CD4-positive, alpha-beta T cell (primary cell): ENCODE measurements around the gene NCDN. TPM values are rescaled to one million over a fixed set of nuclear protein-coding genes. Genes with fewer than 3 reads are reported as not detected.

Experiments
- ATAC-seq: fragments of 200-7000 bp; cut with Tn5 transposase; one replicate; pipeline ENCODE4 v1.10.0; 2022; ENCODE audit warnings: mild to moderate bottlenecking; ENCODE audit not compliant: poor library complexity
- CTCF ChIA-PET: fragments of 350-600 bp; sonication (Branson Sonifier 250); formaldehyde crosslinking; loops from one replicate; lab custom pipeline; 2021; ENCODE audit warnings: antibody characterized with exemption, inconsistent platforms; lab: Charles Lee
- POLR2A ChIA-PET: fragments of 350-600 bp; sonication (Branson Sonifier 250); formaldehyde crosslinking; loops from one replicate; lab custom pipeline; 2021; ENCODE audit warnings: antibody characterized with exemption, inconsistent platforms; lab: Charles Lee
- DNase-seq, 14 experiments: peaks; one replicate each; pipeline ENCODE4 v3.0.0-alpha.2; 2013 to 2020; ENCODE audit warnings: mixed read lengths in 2 of 14
- H3K27ac ChIP-seq, 2 donors: one replicate each; pipeline versions ENCODE4 v1.5.1 to v1.7.0; 2013; ENCODE audit warnings: low read length in 2 of 2, low read depth in 1 of 2, mild to moderate bottlenecking in 1 of 2
- H3K27me3 ChIP-seq, 2 experiments: 1 replicate in 1 of 2; 2 replicates in 1 of 2; pipeline versions ENCODE4 v1.6.1 to v1.7.0; 2013; ENCODE audit warnings: low read length in 2 of 2, control low read depth in 1 of 2, mild to moderate bottlenecking in 1 of 2, moderate library complexity in 1 of 2; ENCODE audit not compliant: insufficient read depth in 2 of 2, control insufficient read depth in 1 of 2
- H3K36me3 ChIP-seq: one replicate; pipeline ENCODE4 v1.6.1; 2013; ENCODE audit warnings: low read length, control low read depth; ENCODE audit not compliant: insufficient read depth
- H3K4me1 ChIP-seq: one replicate; pipeline ENCODE4 v1.6.1; 2013; ENCODE audit warnings: low read length, control low read depth; ENCODE audit not compliant: insufficient read depth
- H3K4me3 ChIP-seq: one replicate; pipeline ENCODE4 v1.5.1; 2013; ENCODE audit warnings: mild to moderate bottlenecking, low read length, moderate library complexity
- H3K9me3 ChIP-seq, 2 experiments: 1 replicate in 1 of 2; 2 replicates in 1 of 2; pipeline versions ENCODE4 v1.6.1 to v1.7.0; 2013; ENCODE audit warnings: low read length in 2 of 2, mild to moderate bottlenecking in 2 of 2, control low read depth in 1 of 2, moderate library complexity in 1 of 2; ENCODE audit not compliant: control insufficient read depth in 1 of 2, insufficient read depth in 1 of 2
- H3K27ac Mint-ChIP-seq: one replicate; pipeline ENCODE4 v1.8.0; 2020; ENCODE audit warnings: mixed read lengths
- H3K27me3 Mint-ChIP-seq: one replicate; pipeline ENCODE4 v1.8.0; 2021; ENCODE audit warnings: mixed read lengths
- H3K36me3 Mint-ChIP-seq: one replicate; pipeline ENCODE4 v1.8.0; 2021; ENCODE audit warnings: low read depth, mixed read lengths
- H3K4me1 Mint-ChIP-seq: one replicate; pipeline ENCODE4 v1.8.0; 2021; ENCODE audit warnings: low read depth, mixed read lengths
- H3K4me3 Mint-ChIP-seq: one replicate; pipeline ENCODE4 v1.8.0; 2020; ENCODE audit warnings: mild to moderate bottlenecking, mixed read lengths
- H3K9me3 Mint-ChIP-seq: one replicate; pipeline ENCODE4 v1.8.0; 2020; ENCODE audit warnings: mixed read lengths
- CTCF ChIP-seq: fragments of 200-600 bp; IDR thresholded peaks from one replicate; pipeline ENCODE4 v1.8.0; 2022; ENCODE audit warnings: antibody characterized with exemption, mild to moderate bottlenecking
- intact Hi-C, 2 experiments: fragments of 100-400 bp; cut with DNase I in 1 of 2; cut with micrococcal nuclease in 1 of 2; formaldehyde crosslinking; loops; one replicate each; pipeline versions ENCODE4 v1.15.1 to v1.9.0; 2023 to 2025; cut with DNase I, micrococcal nuclease
- total RNA-seq, 174 experiments: library from RNA in 2 of 174; stranded (reverse) in 2 of 174; gene quantifications; one replicate each; pipeline ENCODE4 v1.2.3 and lab custom pipeline; 2021 to 2026

NCDN gene
- total RNA-seq, 2 experiments from 2014 or later: 12.8 to 14.2 TPM

GRCh38 chr1:35615440-35615839, 57.8 kb downstream of the NCDN start:
- DNase-seq: no peak
- TF ChIP-seq CTCF: no peak
- H3K27me3 Mint-ChIP-seq: no peaks in the 10 kb centered on the region
- H3K36me3 Mint-ChIP-seq: peaks cover 82% of the 10 kb centered on the region
- Histone ChIP-seq H3K4me3 (no peak overlapping the region), H3K4me1 (peaks cover 2% of the 10 kb centered on the region), H3K36me3 (peaks cover 55% of the 10 kb centered on the region), H3K9me3 (no peaks in the 10 kb centered on the region), H3K27ac (no peak overlapping the region), H3K27me3 (no peaks in the 10 kb centered on the region)
- H3K4me1 Mint-ChIP-seq: peaks cover 15% of the 10 kb centered on the region
- ChIA-PET POLR2A (no interaction called here), CTCF (no interaction called here)
- no peak overlapping the region for H3K4me3 Mint-ChIP-seq
- no peak for ATAC-seq
- no peak overlapping the region for H3K27ac Mint-ChIP-seq
- no peaks in the 10 kb centered on the region for H3K9me3 Mint-ChIP-seq
- intact Hi-C loops: loop anchor here in 1 of 2 experiments (5.0 kb wide), 1 partner anchor 47 kb away; no protein-coding TSS in a partner anchor

Other genes with a start within 250 kb of the NCDN start
- gene KIAA0319L, start 396 bp upstream of the NCDN start, total RNA-seq: 10 to 100 TPM; 50.9 to 53.3 TPM
- gene TFAP2E, start 15.5 kb downstream of the NCDN start, total RNA-seq: 1 to 10 TPM; 3.0 to 3.8 TPM
- gene PSMB2, start 83.7 kb downstream of the NCDN start, total RNA-seq: 10 to 100 TPM; 34.0 to 35.3 TPM
- 1 to 10 TPM; 2.9 to 3.8 TPM for gene C1orf216, start 161.1 kb downstream of the NCDN start, total RNA-seq
- gene CLSPN, start 212.2 kb downstream of the NCDN start, total RNA-seq: under 1 TPM; 0.59 to 0.60 TPM